ENCODE results near the gene UTP4. TPM values are rescaled to one million over a fixed set of nuclear protein-coding genes. Genes with fewer than 3 reads are reported as not detected.

Gene UTP4
- polyA plus RNA-seq (2012; ENCODE audit: insufficient read depth, insufficient read length) = 159 TPM

- DNase-seq (ENCODE audit: low read depth, low spot score) = peak; percentile 71
Measured at GRCh38 chr16:69132424-69133252, at the start of gene UTP4, which contains the start of gene CHTF8. TSS of gene UTP4 (plus strand) at chr16:69132649. CDS start at chr16:69133460, 811 bp downstream. TSS of gene CHTF8 (minus strand) at chr16:69132588. CDS start at chr16:69121458, 11,130 bp downstream.

DNA sequence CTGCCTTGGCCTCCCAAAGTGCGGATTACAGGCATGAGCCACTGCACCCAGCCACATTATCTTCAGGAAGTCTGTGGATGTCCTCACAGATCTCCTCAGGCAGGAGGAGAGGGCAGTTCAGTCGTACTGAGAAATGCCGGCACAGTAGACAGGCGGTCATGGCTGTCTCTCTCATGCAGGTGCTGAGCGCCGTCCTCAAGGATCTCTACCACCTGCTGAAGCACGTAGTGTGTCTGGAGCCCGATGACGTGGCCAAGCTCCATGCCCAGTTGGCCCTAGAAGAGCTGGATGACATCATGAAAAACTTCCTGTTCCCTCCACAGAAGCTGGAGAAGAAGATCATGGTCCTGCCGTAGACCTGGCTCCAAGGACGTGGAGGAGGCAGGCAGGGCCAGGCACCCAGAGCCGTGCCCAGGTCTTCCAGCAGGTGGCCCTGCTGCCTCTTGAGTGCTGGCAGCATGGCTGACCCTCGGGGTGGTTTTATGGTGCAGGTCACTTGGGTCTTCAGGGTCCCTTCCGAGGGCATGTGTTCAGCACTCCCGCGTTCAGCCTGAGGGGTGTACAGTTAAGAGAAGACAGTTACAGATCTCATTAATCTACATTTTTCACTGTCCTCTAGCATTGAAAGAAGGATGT is 49.0 kb upstream of the UTP4 start:
- DNase-seq (ENCODE audit: low read depth, low spot score) = no peak

More at GRCh38 chr16:69132424-69133252, at the start of gene UTP4, which contains the start of gene CHTF8:
- peak within 1 kb of the TSS; percentile 98 for H3K4me3 ChIP-seq (ENCODE audit: low read length)

DNA sequence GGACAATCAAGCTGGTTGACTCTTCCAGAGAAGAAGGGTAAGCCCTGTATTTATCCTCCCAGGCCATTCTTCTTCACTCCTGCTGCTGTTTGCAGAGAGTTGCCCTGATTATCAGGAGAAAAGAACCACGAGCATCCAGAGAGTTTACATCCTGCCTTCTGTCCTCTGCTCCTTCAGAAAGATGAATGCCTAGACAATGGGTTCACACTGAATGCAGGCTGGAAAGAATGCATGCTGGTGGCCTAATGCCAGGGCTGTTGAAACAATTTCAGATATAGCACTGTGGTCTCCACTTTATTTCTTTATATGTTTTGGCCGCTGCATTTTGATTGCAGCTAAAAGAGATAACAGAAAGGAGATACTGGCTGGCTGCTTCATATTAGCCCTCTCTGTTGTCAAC is 48.2 kb upstream of the UTP4 start:
- DNase-seq (ENCODE audit: low read depth, low spot score) = no peak
- H3K4me3 ChIP-seq (ENCODE audit: low read length) = no peak overlapping the region

More for the DNA sequence above, 49.0 kb upstream of the UTP4 start:
- H3K4me3 ChIP-seq (ENCODE audit: low read length) = no peak overlapping the region

DNA sequence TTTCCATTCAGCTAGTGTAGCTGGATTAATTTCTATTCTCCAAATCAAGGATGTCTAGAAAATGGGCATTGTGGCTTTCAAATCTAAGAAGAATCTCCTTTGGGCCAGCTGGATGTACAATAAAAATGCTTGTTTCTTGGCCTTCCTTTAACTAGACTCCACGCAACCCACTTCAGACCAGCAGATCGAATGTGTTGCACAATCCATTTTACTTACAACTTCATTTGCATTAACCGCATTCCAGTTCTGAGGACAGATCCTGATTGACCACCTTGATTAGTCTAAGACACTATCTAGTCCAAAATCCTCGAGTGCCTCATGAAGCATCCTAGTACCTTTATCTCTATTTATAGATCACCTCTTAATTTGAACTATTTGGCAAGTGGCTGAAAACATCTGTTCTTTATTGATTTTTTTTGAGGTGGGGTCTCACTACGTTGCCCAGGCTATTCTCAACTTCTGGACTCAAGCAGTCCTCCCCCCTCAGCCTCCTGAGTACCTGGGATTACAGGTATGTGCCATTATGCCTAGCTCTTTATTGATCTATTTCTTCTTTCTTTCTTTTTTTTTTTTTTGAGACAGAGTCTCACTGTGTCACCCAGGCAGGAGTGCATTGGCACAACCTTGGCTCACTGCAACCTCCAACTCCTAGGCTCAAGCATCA is 47.3 kb upstream of the UTP4 start:
- DNase-seq (ENCODE audit: low read depth, low spot score) = no peak
- no peak overlapping the region for H3K4me3 ChIP-seq (ENCODE audit: low read length)

- DNase-seq (ENCODE audit: low read depth, low spot score) = peak; percentile 50
- no peak overlapping the region for H3K4me3 ChIP-seq (ENCODE audit: low read length)
Measured at GRCh38 chr16:69087161-69087581, 45.3 kb upstream of the UTP4 start.

- no peak overlapping the region for H3K4me3 ChIP-seq (ENCODE audit: low read length)
- no peak for DNase-seq (ENCODE audit: low read depth, low spot score)
Measured at GRCh38 chr16:69088684-69089083, 43.8 kb upstream of the UTP4 start.

DNA sequence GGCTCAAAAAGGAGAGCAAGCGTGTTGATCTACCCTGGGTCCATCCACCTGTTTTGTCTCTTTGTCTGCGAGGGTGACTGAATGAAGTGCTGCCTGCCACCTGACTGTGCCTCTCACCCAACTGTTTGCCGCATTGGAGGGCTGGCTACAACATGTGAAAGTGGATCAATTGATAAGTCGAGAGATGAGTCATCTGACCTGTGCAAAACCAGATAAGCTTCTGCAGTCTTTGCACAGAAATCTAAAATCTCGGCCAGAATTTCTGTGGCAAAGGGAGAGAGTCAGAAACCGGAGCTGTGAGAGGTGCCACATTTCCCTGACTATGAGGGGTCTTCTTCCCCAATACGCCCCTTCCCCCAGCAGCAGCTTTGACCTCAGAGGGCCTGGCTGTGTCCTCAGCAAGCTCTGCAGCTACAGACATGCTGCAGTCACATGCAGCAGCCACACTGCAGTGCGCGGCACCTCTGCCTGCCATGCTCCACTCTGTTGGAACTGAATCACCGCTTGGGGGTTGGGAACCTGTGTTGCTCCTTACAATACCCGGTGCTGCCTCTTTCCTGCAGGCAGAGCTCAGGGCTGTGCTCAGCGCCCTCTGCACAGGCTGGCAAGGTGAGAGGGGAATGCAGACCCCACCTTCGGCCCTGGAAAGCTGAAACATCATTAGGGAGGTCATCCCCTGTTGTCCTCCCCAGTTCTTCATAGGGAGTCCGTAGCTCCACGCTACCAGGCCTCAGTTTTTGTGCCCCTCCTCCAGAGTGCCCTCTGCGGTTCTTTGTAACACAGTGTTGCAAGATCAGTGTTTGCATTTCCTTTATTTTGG is 43.1 kb upstream of the UTP4 start:
- DNase-seq (ENCODE audit: low read depth, low spot score) = no peak
- H3K4me3 ChIP-seq (ENCODE audit: low read length) = no peak overlapping the region

DNA sequence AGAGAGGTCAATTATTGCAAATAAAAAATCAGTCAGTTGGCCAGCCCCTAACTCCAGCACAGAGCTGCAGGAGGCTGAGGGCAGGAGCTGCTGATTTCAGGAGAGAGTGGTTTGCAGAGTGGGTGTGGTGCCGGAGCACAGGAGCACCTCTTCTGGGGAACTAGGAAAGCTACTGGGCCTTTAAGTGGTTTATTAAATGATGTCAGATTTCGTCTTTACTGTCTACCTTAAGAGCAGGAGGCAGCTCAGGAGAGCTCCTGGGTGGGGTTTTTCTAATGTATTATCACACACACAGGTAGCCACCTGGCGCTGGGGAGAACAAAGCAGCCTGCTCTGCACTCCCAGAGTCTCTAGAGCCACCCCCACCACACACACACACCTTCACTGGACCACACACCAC is 38.5 kb upstream of the UTP4 start:
- DNase-seq (ENCODE audit: low read depth, low spot score) = no peak

GRCh38 chr16:69094501-69094900 is 37.9 kb upstream of the UTP4 start:
- no peak for DNase-seq (ENCODE audit: low read depth, low spot score)
- no peak overlapping the region for H3K4me3 ChIP-seq (ENCODE audit: low read length)

More for the DNA sequence above, 38.5 kb upstream of the UTP4 start:
- no peak overlapping the region for H3K4me3 ChIP-seq (ENCODE audit: low read length)

GRCh38 chr16:69095193-69095592 is 37.3 kb upstream of the UTP4 start:
- no peak for DNase-seq (ENCODE audit: low read depth, low spot score)
- no peak overlapping the region for H3K4me3 ChIP-seq (ENCODE audit: low read length)

- no peak for DNase-seq (ENCODE audit: low read depth, low spot score)
Measured at GRCh38 chr16:69100071-69100691, 32.3 kb upstream of the UTP4 start.

DNA sequence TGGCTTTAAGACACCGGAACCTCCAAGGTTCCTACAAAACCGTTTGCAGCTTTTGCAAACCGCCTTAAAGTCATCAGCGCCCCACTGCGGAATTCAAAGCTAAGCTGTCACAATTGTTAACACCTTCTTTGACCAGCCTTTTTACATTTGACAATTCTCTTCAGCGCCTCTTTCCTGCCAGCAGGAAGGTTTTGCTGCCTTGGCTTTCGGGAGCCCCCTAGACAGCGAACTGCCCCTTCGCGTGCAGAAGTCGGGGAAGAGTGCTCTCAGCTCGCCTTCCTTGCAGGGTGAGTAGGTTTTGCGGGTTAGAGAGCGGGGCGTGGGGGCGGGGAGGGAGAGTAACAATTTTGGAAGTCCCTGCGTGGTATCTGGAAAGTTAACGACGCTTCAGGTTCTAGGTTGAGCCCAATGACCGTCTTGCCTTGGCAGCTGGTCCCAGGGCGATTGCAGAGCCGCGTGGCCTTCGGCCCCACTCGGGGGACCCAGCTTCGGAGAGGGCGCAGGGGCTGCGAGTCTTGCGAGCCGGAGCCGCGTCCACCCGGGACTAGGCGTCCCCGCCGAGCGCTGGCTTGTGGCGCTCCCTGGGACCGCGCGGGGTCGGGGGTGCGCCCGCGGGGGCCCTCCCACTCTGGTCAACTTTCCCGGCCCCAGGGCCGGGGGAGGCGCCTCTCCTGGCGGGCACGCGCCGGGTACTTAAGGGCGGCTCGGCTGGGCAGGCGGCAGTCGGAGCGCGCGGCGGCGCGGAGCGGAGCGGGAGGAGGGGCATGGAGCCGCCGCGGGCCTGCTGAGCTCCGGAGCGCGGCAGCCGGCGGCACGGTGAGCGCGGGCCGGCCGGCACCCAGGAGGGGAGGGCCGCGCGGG is 26.7 kb upstream of the UTP4 start, which contains the start of gene HAS3:
TSS of gene HAS3 (plus strand) at position 153 of the 861 bp plus-strand sequence. CDS start 3,743 bp downstream, outside the sequence.
- H3K4me3 ChIP-seq (ENCODE audit: low read length) = peak within 1 kb of the TSS; percentile 54
- DNase-seq (ENCODE audit: low read depth, low spot score) = peak; percentile 69

More at GRCh38 chr16:69100071-69100691, 32.3 kb upstream of the UTP4 start:
- H3K4me3 ChIP-seq (ENCODE audit: low read length) = no peak overlapping the region

GRCh38 chr16:69106491-69107315 is 25.7 kb upstream of the UTP4 start:
- DNase-seq (ENCODE audit: low read depth, low spot score) = no peak
- peak overlapping the region; percentile 45 for H3K4me3 ChIP-seq (ENCODE audit: low read length)

- DNase-seq (ENCODE audit: low read depth, low spot score) = no peak
- no peak overlapping the region for H3K4me3 ChIP-seq (ENCODE audit: low read length)
Measured at GRCh38 chr16:69107316-69107962, 25.0 kb upstream of the UTP4 start.

DNA sequence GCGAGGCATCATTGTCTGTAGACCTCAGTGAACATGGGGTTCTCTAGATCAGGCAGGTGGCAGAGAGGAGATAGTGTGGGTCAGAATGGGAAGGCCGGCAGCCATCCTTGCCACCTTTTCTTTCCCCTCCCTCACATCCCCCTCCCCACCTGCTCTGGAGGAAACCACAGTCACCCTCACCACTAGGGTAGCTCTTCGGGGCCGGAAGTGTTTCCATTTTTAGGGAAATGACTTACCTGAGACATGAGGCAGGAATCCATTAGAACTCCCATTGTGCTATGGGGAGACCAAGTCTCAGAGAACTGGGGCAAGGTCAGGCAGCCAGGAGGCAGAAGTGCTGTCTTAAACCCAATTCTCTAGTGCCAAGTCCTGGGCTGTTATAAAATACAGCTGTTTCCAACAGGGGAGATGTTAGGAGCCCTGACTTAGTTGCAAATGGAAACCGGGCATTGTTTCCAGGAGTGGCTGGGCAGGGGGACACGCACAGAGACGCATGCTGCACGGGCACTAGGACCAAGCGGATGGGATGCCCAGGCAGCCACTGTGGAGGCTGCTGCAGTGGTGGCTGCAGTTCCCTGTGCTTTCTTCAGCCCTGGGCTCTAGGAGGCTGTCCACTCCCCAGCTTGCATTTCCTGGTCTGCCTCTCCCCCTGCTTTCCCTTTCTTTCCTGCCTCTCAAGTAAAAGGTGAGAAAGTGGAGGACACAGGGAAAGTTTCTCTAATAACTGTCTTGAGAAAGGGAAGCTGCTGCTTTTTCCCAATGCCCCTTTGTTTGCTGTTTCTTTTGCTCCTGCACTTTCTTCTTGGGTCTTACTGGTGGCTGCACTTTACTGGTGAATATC is 24.2 kb upstream of the UTP4 start:
- H3K4me3 ChIP-seq (ENCODE audit: low read length) = no peak overlapping the region
- no peak for DNase-seq (ENCODE audit: low read depth, low spot score)
